HL-60 (cell line): ENCODE measurements around the gene EEF1A2.

Experiments used
- CTCF ChIP-seq: IDR thresholded peaks from one replicate; pipeline ENCODE4 v1.5.1; 2011; ENCODE audit warnings: low read length, control low read depth, inconsistent platforms; ENCODE audit not compliant: insufficient read depth
- TF ChIP-seq, protein P1 (sequence below): IDR thresholded peaks from 2 replicates; pipeline ENCODE4 v1.6.1; 2012; ENCODE audit warnings: low read depth; ENCODE audit not compliant: insufficient replicate concordance

- TF ChIP-seq, protein P1, sequence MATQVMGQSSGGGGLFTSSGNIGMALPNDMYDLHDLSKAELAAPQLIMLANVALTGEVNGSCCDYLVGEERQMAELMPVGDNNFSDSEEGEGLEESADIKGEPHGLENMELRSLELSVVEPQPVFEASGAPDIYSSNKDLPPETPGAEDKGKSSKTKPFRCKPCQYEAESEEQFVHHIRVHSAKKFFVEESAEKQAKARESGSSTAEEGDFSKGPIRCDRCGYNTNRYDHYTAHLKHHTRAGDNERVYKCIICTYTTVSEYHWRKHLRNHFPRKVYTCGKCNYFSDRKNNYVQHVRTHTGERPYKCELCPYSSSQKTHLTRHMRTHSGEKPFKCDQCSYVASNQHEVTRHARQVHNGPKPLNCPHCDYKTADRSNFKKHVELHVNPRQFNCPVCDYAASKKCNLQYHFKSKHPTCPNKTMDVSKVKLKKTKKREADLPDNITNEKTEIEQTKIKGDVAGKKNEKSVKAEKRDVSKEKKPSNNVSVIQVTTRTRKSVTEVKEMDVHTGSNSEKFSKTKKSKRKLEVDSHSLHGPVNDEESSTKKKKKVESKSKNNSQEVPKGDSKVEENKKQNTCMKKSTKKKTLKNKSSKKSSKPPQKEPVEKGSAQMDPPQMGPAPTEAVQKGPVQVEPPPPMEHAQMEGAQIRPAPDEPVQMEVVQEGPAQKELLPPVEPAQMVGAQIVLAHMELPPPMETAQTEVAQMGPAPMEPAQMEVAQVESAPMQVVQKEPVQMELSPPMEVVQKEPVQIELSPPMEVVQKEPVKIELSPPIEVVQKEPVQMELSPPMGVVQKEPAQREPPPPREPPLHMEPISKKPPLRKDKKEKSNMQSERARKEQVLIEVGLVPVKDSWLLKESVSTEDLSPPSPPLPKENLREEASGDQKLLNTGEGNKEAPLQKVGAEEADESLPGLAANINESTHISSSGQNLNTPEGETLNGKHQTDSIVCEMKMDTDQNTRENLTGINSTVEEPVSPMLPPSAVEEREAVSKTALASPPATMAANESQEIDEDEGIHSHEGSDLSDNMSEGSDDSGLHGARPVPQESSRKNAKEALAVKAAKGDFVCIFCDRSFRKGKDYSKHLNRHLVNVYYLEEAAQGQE, result no peak
- no peak for TF ChIP-seq CTCF
Measured at GRCh38 chr20:63487116-63487764, 11.6 kb downstream of the EEF1A2 start.
